Psoas muscle (tissue), 8 donors: Measurements from ENCODE around the gene LRIF1. TPM values are rescaled to one million over a fixed set of nuclear protein-coding genes. Genes with fewer than 3 reads are reported as not detected.

ENCODE experiments used
- ATAC-seq, 4 donors: fragments of 200-7000 bp; cut with Tn5 transposase; one replicate each; pipeline ENCODE4 v1.9.1; 2020; ENCODE audit warnings: moderate library complexity in 3 of 4, mild to moderate bottlenecking in 2 of 4
- DNase-seq, 2 donors: peaks; one replicate each; pipeline ENCODE4 v3.0.0-alpha.2; 2020
- H3K27ac ChIP-seq: fragments of 200-600 bp; one replicate; pipeline ENCODE4 v1.8.0; 2022
- H3K27me3 ChIP-seq, 3 donors: fragments of 200-600 bp in 1 of 3; one replicate each; pipeline versions ENCODE4 v1.6.1 to v1.8.0; 2013 to 2022; ENCODE audit warnings: low read length in 2 of 3, mild to moderate bottlenecking in 2 of 3, moderate library complexity in 1 of 3; ENCODE audit not compliant: insufficient read depth in 3 of 3
- H3K36me3 ChIP-seq, 2 donors: fragments of 200-600 bp in 1 of 2; one replicate each; pipeline versions ENCODE4 v1.6.1 to v1.8.0; 2013 to 2022; ENCODE audit warnings: low read depth in 1 of 2, mild to moderate bottlenecking in 1 of 2, moderate library complexity in 1 of 2; ENCODE audit not compliant: insufficient read depth in 1 of 2
- H3K4me1 ChIP-seq: fragments of 200-600 bp; one replicate; pipeline ENCODE4 v1.8.0; 2022
- H3K4me3 ChIP-seq: fragments of 200-600 bp; one replicate; pipeline ENCODE4 v1.8.0; 2022; ENCODE audit warnings: mild to moderate bottlenecking
- H3K9me3 ChIP-seq: fragments of 200-600 bp; one replicate; pipeline ENCODE4 v1.8.0; 2022
- CTCF ChIP-seq: fragments of 200-600 bp; IDR thresholded peaks from one replicate; pipeline ENCODE4 v1.8.0; 2022; ENCODE audit warnings: antibody characterized with exemption
- WGBS, 3 donors: extraction: QIAGEN DNeasy Blood & Tissue Kit; methylation state at CpG; one replicate each; pipeline versions ENCODE4 v1.1.6 to v1.1.7; 2013; 5-methylcytosine and 5-hydroxymethylcytosine counted together
- intact Hi-C, 2 donors: fragments of 100-400 bp; cut with DNase I; formaldehyde crosslinking; loops; one replicate each; pipeline versions ENCODE4 v1.11.0 to v1.14.2; 2022
- polyA plus RNA-seq, 3 donors: library from polyadenylated mRNA; stranded (reverse); fragments of 200-250 nt; gene quantifications; one replicate each; pipeline ENCODE4 v1.2.3, GENCODE V29; 2013
- total RNA-seq, 4 donors: library from RNA; stranded (reverse); fragmentation: NEBNext Ultra II Directional in 2 of 4; extraction: Animal tissue kit (Norgen Biotek cat#: 25700) in 2 of 4; gene quantifications; one replicate each; pipeline versions ENCODE4 v1.2.1 to v1.2.4, GENCODE V29; 2021 to 2023
- donor health status: healthy with polysubstance abuse.
- donor health status: DM: no; HTN: no; CAD: no; lungs with moderate emphysema.
- donor health status: Bipolar disorder and iron deficiency.
- donor health status: healthy.
- donor health status: DM: yes; HTN: yes; CAD: no.
- donor health status: DM: no; HTN: no; CAD: no.
- donor health status: DM: no; HTN: no; CAD: no.
- donor health status: DM: yes; HTN: yes; CAD: no.

LRIF1 gene
- total and polyA plus RNA-seq, 7 donors, result 6.3 to 51.9 (median 10.6) TPM

GRCh38 chr1:110952031-110952430, 11.7 kb downstream of the LRIF1 start:
- intact Hi-C loops, result no loop called here
- Histone ChIP-seq H3K27ac (no peak overlapping the region), H3K36me3 (peaks cover 0 to 32% of the 10 kb centered on the region in 2 donors), H3K9me3 (no peaks in the 10 kb centered on the region), H3K4me3 (no peak overlapping the region), H3K27me3 (no peaks in the 10 kb centered on the region), H3K4me1 (no peaks in the 10 kb centered on the region)
- DNase-seq (no peak), ATAC-seq (no peak)
- WGBS, 3 donors, result 97 to 100% (median 97%) methylated on average over 2 of the region's 2 CpGs
- no peak for TF ChIP-seq CTCF

- ATAC-seq (no peak), DNase-seq (no peak)
- Histone ChIP-seq H3K36me3 (peaks cover 0 to 32% of the 10 kb centered on the region in 2 donors), H3K4me3 (no peak overlapping the region), H3K4me1 (no peaks in the 10 kb centered on the region), H3K27ac (no peak overlapping the region), H3K27me3 (no peaks in the 10 kb centered on the region), H3K9me3 (no peaks in the 10 kb centered on the region)
- intact Hi-C loops, result no loop called here
- no peak for TF ChIP-seq CTCF
- 89 to 97% (median 97%) methylated on average over 1 of the region's 1 CpG for WGBS, 3 donors
These were observed 12.6 kb downstream of the LRIF1 start for GRCh38 chr1:110951161-110951560.

DNA sequence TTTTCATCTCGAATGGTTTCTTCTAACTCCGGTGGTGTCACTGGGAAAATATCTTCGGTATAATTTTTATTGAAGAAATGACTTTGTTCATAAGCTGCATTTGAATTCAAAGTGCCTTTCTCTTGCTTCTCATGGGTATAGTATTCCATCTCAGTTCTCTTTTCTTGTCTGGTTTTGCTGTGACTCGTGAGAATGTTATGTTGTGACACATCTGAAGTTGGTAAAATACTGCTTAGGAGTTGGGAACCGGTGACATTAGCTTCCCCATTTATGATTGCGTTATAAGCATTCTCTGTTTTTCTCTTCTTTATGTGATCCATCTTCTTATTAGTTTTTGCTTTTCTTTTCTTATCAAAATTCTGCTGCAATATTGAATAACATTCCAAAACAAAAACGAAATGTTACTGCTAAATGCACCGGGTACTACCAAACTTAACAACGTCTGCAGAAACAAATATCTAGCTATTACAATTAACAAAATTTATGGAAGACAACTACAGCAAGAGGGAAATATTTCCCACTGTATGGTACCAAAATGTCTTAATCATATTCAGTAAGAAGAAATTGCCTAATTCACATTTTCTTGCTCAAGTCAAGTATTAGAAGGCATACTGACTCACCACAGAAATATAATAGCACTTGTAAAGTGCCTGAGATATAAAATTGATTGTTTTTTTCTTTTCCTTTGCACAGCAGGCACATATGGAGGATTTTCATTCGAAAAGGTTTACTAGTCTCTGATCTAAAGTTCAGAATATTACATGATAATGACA, 15.5 kb downstream of the LRIF1 start:
- ATAC-seq (no peak), DNase-seq (no peak)
- Histone ChIP-seq H3K4me3 (no peak overlapping the region), H3K4me1 (no peaks in the 10 kb centered on the region), H3K36me3 (peaks cover 0 to 32% of the 10 kb centered on the region in 2 donors), H3K9me3 (no peaks in the 10 kb centered on the region), H3K27ac (no peak overlapping the region), H3K27me3 (no peaks in the 10 kb centered on the region)
- intact Hi-C loops, result no loop called here
- TF ChIP-seq CTCF, result no peak
- WGBS, 3 donors, result 94 to 95% (median 95%) methylated on average over 10 of the region's 10 CpGs

GRCh38 chr1:110945626-110946025, 18.1 kb downstream of the LRIF1 start:
- no peak overlapping the region for H3K4me3 ChIP-seq
- no peaks in the 10 kb centered on the region for H3K27me3 ChIP-seq
- WGBS, 3 donors, result 94 to 96% (median 96%) methylated on average over 2 of the region's 2 CpGs
- no peak for TF ChIP-seq CTCF
- H3K9me3 ChIP-seq, result no peaks in the 10 kb centered on the region
- H3K36me3 ChIP-seq, result peaks cover 0 to 26% of the 10 kb centered on the region in 2 donors
- intact Hi-C loops, result no loop called here
- ATAC-seq (no peak), DNase-seq (no peak)
- no peaks in the 10 kb centered on the region for H3K4me1 ChIP-seq
- H3K27ac ChIP-seq, result no peak overlapping the region

DNA sequence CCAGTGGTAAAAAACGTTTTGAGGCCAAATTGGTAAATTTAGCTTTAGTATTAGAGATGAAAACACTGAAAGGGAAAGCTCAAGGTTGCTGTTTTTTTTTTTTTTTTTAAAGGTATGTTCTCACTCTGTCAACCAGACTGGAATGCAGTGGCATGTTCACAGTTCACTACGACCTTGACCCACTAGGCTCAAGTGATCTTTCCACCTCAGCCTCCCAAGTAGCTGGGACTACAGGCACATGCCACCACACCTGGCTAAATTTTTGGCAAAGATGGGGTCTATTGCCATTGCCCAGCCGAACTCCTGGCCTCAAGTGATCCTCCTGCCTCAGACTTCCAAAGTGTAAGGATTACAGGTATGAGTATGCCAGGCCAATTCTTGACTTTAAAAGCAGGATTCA, 18.9 kb downstream of the LRIF1 start:
- no peak for ATAC-seq
- Histone ChIP-seq H3K4me1 (no peaks in the 10 kb centered on the region), H3K36me3 (peaks cover 0 to 23% of the 10 kb centered on the region in 2 donors), H3K27me3 (no peaks in the 10 kb centered on the region), H3K27ac (no peak overlapping the region), H3K4me3 (no peak overlapping the region), H3K9me3 (peaks cover 5% of the 10 kb centered on the region)
- WGBS, 3 donors, result 60 to 64% (median 63%) methylated on average over 3 of the region's 3 CpGs
- no peak for DNase-seq
- TF ChIP-seq CTCF, result no peak
- intact Hi-C loops, result no loop called here
